WI38 (cell line): Measurements from ENCODE around the gene TRMT2A.

Source experiments
- H3K4me3 ChIP-seq: 2 replicates; pipeline ENCODE4 v1.5.1; 2011; ENCODE audit warnings: low read depth, mild to moderate bottlenecking, control low read depth, low read length
- CTCF ChIP-seq: IDR thresholded peaks from 2 replicates; pipeline ENCODE4 v1.5.1; 2012; ENCODE audit warnings: low read depth, mild to moderate bottlenecking, control low read depth, low read length

The TRMT2A gene

GRCh38 chr22:20106849-20107237 lies 10.2 kb downstream of the TRMT2A start:
- H3K4me3 ChIP-seq: no peak overlapping the region
- no peak for TF ChIP-seq CTCF

GRCh38 chr22:20106205-20106848 lies 10.7 kb downstream of the TRMT2A start:
- no peak overlapping the region for H3K4me3 ChIP-seq
- TF ChIP-seq CTCF: no peak

- no peak for TF ChIP-seq CTCF
- H3K4me3 ChIP-seq: no peak overlapping the region
Measured at GRCh38 chr22:20105456-20106204, 11.4 kb downstream of the TRMT2A start.

DNA sequence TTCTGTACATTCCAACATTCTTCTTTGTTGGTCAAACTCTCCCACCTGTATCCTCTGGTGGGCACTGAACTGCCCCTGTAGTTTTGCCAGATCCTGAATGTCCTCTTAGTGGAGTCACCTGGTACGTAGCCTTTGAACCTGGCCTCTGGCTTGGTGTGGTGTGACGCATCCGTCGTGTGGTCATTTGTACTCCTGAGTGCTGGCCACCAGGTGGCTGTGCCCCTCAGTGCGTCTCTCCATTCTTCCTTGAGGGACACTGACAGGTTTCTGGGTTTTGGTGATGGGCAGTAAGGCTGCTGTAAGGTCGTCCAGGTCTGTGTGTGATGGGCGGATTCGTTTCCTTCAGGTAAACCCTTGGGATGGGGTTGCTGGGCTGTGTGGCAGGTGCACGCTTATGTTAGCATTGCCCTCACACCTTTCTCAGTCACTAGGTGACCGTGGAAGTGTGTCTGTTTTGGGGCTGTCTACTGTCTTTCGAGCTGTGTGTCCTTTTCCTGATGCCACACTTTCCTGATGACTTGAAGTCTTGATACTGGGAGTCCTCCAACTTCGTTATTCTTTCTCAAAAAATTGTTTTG lies 14.7 kb downstream of the TRMT2A start:
- no peak overlapping the region for H3K4me3 ChIP-seq
- TF ChIP-seq CTCF: no peak

- H3K4me3 ChIP-seq: no peak overlapping the region
- no peak for TF ChIP-seq CTCF
Measured at GRCh38 chr22:20101638-20102037, 15.4 kb downstream of the TRMT2A start.

DNA sequence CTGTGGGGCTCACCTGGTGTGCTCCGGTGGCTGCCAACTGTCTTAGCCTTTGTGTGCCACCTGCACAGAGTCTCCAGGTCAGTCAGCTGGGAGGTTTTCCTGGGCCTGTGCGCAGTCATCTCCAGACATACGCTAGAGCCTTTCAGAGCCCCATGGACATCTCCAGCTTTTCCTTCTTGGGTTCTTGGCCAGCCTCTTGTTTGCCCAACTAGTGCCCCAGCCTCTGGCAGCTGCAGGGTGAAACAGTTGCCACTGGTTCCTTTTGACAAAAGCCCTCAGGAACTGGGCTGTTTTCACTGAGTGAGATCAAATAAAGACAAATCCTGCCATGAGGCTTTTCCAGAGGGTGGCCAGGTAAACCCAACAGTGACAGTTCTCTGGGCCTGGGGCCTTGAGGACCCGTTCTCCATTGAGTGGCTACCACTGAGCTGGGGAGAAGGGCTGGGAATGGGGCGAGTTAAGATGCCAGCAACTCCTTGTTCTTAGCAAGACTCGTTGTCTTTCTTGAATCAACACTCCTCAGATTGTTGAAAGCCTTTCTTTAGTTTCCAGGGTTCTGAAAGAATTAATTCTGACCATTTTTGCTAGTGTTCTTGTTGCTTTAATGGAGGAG lies 17.8 kb downstream of the TRMT2A start:
- H3K4me3 ChIP-seq: no peak overlapping the region
- TF ChIP-seq CTCF: no peak
